Stimulated activated naive CD8-positive, alpha-beta T cell treated with anti-CD3 and anti-CD28 coated beads, Interleukin-15, amount 100 ng/mL, for 72 hours (primary cell): ENCODE measurements around the gene LIPC.
"Not testable (repeated sequence)": the region's sequence is repeated elsewhere in the genome, so short reads cannot be mapped to it uniquely, and the experiment has no call there.

Source experiments
- ATAC-seq: fragments of 150-1000 bp; cut with Tn5 transposase; 2 replicates; pipeline ENCODE4 v1.10.0; 2021; ENCODE audit warnings: mild to moderate bottlenecking, moderate library complexity
- DNase-seq, 2 donors: peaks; one replicate each; pipeline ENCODE4 v3.0.0; 2021 to 2022
- H3K27ac Mint-ChIP-seq, 2 donors: one replicate each; pipeline ENCODE4 v1.8.0; 2022; ENCODE audit warnings: mild to moderate bottlenecking in 2 of 2, mixed read lengths in 2 of 2, moderate library complexity in 2 of 2
- H3K27me3 Mint-ChIP-seq: one replicate; pipeline ENCODE4 v1.8.0; 2022; ENCODE audit warnings: mixed read lengths
- H3K4me1 Mint-ChIP-seq: one replicate; pipeline ENCODE4 v1.8.0; 2022; ENCODE audit warnings: mild to moderate bottlenecking, mixed read lengths
- H3K4me3 Mint-ChIP-seq, 2 donors: one replicate each; pipeline ENCODE4 v1.8.0; 2022; ENCODE audit warnings: mild to moderate bottlenecking in 2 of 2, mixed read lengths in 2 of 2, moderate library complexity in 1 of 2
- H3K9me3 Mint-ChIP-seq, 2 donors: one replicate each; pipeline ENCODE4 v1.8.0; 2022; ENCODE audit warnings: mixed read lengths in 2 of 2

LIPC gene

GRCh38 chr15:58593870-58594269 lies 162.1 kb downstream of the LIPC start:
- ATAC-seq (no peak), DNase-seq (no peak)
- peak overlapping the region in 1 of 2 donors; percentile 46 for H3K4me3 Mint-ChIP-seq
- H3K27ac Mint-ChIP-seq: peak overlapping the region; percentile 29 to 79
- no peaks in the 10 kb centered on the region for H3K9me3 Mint-ChIP-seq
- peaks cover 11% of the 10 kb centered on the region for H3K4me1 Mint-ChIP-seq
- H3K27me3 Mint-ChIP-seq: no peaks in the 10 kb centered on the region

- Mint-ChIP-seq H3K4me3 (peak overlapping the region in 1 of 2 donors; percentile 8), H3K4me1 (peaks cover 11% of the 10 kb centered on the region), H3K27me3 (no peaks in the 10 kb centered on the region), H3K27ac (no peak overlapping the region), H3K9me3 (no peaks in the 10 kb centered on the region)
- ATAC-seq: no peak
- no peak for DNase-seq
Observed at GRCh38 chr15:58594898-58595297, 163.1 kb downstream of the LIPC start.

GRCh38 chr15:58595516-58596263 lies 163.9 kb downstream of the LIPC start:
- Mint-ChIP-seq H3K27ac (no peak overlapping the region), H3K9me3 (no peaks in the 10 kb centered on the region), H3K4me3 (no peak overlapping the region), H3K4me1 (peaks cover 11% of the 10 kb centered on the region), H3K27me3 (no peaks in the 10 kb centered on the region)
- no peak for ATAC-seq
- DNase-seq: no peak

DNA sequence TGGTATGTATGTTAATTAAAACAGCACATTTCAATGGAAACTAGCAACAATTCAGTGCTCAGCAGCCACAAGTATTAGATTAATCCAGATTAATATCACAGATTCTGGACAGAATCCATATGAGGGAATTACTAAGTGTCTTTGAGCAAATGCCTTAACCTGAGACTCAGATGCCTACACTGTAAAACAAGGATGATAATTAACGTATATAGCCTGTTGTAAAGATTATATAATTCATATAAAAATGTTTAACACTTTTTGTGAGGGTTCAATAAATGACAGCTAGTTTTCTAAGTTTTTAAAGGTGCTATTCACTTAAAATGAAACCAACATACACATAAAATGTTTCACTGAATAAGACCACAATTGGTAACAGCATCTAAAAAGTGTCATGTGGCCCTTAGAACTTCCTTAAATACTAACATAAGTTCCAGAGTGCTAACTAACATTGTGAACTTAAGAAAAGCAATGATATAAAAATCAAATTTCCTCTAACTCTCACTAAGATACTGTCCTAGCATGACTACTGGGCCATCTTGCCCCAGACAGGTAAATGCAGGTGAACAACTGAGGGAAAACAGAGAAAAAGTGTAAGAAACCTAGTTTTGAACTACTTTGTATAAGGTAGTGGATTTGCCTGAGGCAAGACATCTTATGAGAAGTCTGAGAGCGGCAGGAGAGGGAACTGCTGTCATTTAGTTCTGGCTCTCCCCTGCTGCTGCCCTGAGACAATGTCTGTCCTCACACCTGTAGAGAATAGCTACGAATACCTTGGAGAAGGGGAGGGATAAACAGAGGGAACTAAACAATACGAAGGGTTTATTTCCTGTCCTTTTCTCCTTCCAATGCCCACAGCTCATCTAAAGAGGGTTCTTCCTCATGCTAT lies 166.4 kb downstream of the LIPC start:
- H3K27ac Mint-ChIP-seq: peak overlapping the region in 1 of 2 donors; percentile 21
- no peak overlapping the region for H3K4me3 Mint-ChIP-seq
- H3K27me3 Mint-ChIP-seq: no peaks in the 10 kb centered on the region
- DNase-seq (no peak), ATAC-seq (no peak)
- peaks cover 11% of the 10 kb centered on the region for H3K4me1 Mint-ChIP-seq
- no peaks in the 10 kb centered on the region for H3K9me3 Mint-ChIP-seq

DNA sequence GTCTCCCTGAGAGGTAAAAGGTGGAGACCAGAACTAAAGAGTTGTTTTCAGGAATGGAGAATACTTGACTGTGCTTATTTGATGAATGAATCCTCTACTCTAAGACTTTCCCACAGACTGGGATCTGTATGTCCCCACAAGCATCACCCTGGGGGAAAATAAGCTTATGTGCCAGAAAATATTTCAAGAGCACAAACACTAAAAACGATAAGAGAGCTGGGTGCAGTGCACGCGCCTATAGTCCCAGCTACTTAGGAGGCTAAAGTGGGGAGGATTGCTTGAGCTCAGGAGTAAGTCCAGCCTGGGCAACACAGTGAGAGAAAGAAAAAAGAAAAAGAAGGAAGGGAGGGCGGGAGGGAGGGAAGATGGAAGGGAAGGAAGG lies 167.0 kb downstream of the LIPC start:
- no peaks in the 10 kb centered on the region for H3K27me3 Mint-ChIP-seq
- ATAC-seq (no peak), DNase-seq (no peak)
- H3K27ac Mint-ChIP-seq: peak overlapping the region in 1 of 2 donors; percentile 21
- no peaks in the 10 kb centered on the region for H3K9me3 Mint-ChIP-seq
- peaks cover 6% of the 10 kb centered on the region for H3K4me1 Mint-ChIP-seq
- H3K4me3 Mint-ChIP-seq: no peak overlapping the region

DNA sequence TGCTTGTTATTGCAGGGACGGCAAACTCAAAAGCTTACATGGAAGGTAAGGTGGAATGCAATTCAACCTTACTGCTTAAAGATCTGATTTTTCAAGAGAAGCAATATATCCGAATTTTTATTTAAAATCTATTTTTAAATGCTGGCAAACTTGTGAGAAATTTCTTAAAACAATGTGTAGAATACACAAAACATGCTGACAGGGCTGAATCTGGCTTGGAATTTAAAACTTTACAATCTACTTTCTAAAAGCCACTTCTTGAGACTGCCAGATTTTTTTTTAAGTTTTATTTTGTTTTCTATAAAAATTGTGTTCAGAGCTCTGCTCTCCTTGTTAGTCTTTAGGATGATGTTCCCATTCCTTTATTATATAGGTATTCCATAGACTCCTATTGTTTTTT lies 171.0 kb downstream of the LIPC start:
- no peak for ATAC-seq
- H3K9me3 Mint-ChIP-seq: no peaks in the 10 kb centered on the region
- DNase-seq: no peak
- no peak overlapping the region for H3K4me3 Mint-ChIP-seq
- H3K4me1 Mint-ChIP-seq: peaks cover 11% of the 10 kb centered on the region
- no peaks in the 10 kb centered on the region for H3K27me3 Mint-ChIP-seq
- no peak overlapping the region for H3K27ac Mint-ChIP-seq

- not testable (repeated sequence) for DNase-seq, H3K27me3 Mint-ChIP-seq, H3K4me3 Mint-ChIP-seq, ATAC-seq, H3K27ac Mint-ChIP-seq, H3K9me3 Mint-ChIP-seq
- peaks cover 20% of the 10 kb centered on the region for H3K4me1 Mint-ChIP-seq
Observed at GRCh38 chr15:58603927-58604326, 172.1 kb downstream of the LIPC start.

GRCh38 chr15:58604455-58604923 lies 172.7 kb downstream of the LIPC start:
- no peak for ATAC-seq
- H3K9me3 Mint-ChIP-seq: no peaks in the 10 kb centered on the region
- H3K27me3 Mint-ChIP-seq: no peaks in the 10 kb centered on the region
- no peak for DNase-seq
- no peak overlapping the region for H3K4me3 Mint-ChIP-seq
- peaks cover 20% of the 10 kb centered on the region for H3K4me1 Mint-ChIP-seq
- H3K27ac Mint-ChIP-seq: no peak overlapping the region

GRCh38 chr15:58605931-58606530 lies 174.2 kb downstream of the LIPC start:
- H3K4me1 Mint-ChIP-seq: peaks cover 20% of the 10 kb centered on the region
- ATAC-seq (no peak), DNase-seq (no peak)
- H3K4me3 Mint-ChIP-seq: no peak overlapping the region
- peak overlapping the region in 1 of 2 donors; percentile 34 for H3K27ac Mint-ChIP-seq
- H3K9me3 Mint-ChIP-seq: no peaks in the 10 kb centered on the region
- no peaks in the 10 kb centered on the region for H3K27me3 Mint-ChIP-seq

DNA sequence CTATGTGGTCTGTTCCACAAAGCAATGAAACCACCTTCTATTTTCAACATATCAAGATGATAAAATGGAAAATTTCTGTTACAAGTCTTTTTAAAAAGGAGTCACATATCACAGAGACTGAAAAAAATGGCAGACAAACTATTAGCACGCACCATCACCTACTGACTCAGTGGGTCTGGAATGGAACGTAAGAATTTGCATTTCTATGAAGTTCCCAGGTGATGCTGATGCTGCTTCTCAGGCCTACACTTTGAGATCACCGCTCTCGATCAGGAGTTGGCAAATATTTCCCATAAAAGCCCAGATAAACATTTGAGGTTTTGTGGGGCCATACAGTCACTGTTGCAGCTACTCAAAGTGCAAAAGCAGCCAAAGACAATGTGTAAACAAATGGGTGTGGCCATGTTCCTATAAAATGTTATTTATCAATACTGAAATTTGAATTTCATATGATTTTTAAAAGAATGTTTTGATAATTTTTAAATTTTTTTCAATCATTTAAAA lies 174.8 kb downstream of the LIPC start:
- Mint-ChIP-seq H3K4me3 (no peak overlapping the region), H3K4me1 (peaks cover 20% of the 10 kb centered on the region), H3K27ac (no peak overlapping the region)

DNA sequence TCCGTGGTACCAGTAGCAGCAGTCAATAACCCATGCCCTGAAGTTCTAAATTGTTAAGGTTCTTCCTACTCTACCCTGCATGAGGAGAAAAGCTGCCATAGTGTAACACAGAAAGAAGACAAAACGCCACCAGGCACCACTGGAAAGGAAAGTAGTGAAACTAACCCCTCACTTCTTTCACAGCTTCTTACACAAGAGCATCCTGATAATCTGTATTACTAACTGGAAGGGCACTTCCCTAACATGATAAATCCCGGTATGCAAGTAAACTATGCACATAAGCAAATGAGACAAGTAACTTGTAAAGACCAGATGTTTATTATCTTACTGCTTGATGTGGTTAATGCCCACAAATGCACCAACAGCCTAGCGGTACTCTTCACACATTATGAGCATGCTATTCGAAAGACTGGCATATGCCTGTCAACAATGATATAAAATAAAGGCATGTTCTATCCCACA lies 176.4 kb downstream of the LIPC start:
- Mint-ChIP-seq H3K4me1 (peaks cover 27% of the 10 kb centered on the region), H3K27me3 (no peaks in the 10 kb centered on the region), H3K27ac (no peak overlapping the region), H3K9me3 (peaks cover under 1 to 1% of the 10 kb centered on the region in 2 donors), H3K4me3 (no peak overlapping the region)
- ATAC-seq (peak; percentile 43), DNase-seq (no peak)

More for the DNA sequence above, 174.8 kb downstream of the LIPC start:
- ATAC-seq: no peak
- Mint-ChIP-seq H3K9me3 (no peaks in the 10 kb centered on the region), H3K27me3 (no peaks in the 10 kb centered on the region)
- DNase-seq: no peak

DNA sequence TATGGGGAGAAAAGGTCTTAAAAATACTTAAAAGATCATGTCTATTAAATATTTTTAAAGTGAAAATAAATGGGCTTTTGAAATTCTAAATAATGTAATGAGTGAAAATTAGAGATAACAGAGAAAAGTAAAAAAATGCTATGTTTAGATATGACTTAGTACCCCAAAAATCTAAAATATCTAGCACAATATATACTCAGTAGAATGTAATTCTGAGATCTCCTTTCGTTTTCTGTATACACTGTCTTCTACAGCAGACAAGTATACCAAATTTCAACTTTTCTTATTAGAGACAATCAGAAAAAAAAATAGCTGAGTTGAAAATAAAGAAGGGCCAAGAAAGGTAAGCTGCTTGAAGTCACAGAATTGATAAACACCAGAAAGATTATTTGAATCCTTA lies 176.9 kb downstream of the LIPC start:
- ATAC-seq: no peak
- Mint-ChIP-seq H3K27ac (no peak overlapping the region), H3K9me3 (peaks cover 6 to 7% of the 10 kb centered on the region in 2 donors), H3K4me1 (peaks cover 27% of the 10 kb centered on the region), H3K27me3 (no peaks in the 10 kb centered on the region), H3K4me3 (no peak overlapping the region)
- no peak for DNase-seq

GRCh38 chr15:58611731-58612676 lies 180.2 kb downstream of the LIPC start:
- H3K4me3 Mint-ChIP-seq: no peak overlapping the region
- no peaks in the 10 kb centered on the region for H3K27me3 Mint-ChIP-seq
- H3K4me1 Mint-ChIP-seq: peaks cover 22% of the 10 kb centered on the region
- peak overlapping the region; percentile 12 to 75 for H3K27ac Mint-ChIP-seq
- H3K9me3 Mint-ChIP-seq: peaks cover 20 to 29% of the 10 kb centered on the region in 2 donors
- ATAC-seq (no peak), DNase-seq (no peak)

- DNase-seq: no peak
- Mint-ChIP-seq H3K27me3 (no peaks in the 10 kb centered on the region), H3K9me3 (peaks cover 27 to 35% of the 10 kb centered on the region in 2 donors), H3K4me3 (no peak overlapping the region), H3K27ac (no peak overlapping the region), H3K4me1 (peaks cover 7% of the 10 kb centered on the region)
- no peak for ATAC-seq
Observed at GRCh38 chr15:58616171-58616570, 184.4 kb downstream of the LIPC start.
